Activated CD8-positive, alpha-beta T cell treated with anti-CD3 and anti-CD28 coated beads, Interleukin-2, amount 10 ng/mL, durations not matched to agents 7 days and 5 days (primary cell): Measurements from ENCODE around the gene GPD2. TPM values are rescaled to one million over a fixed set of nuclear protein-coding genes. Genes with fewer than 3 reads are reported as not detected.
A peak's percentile ranks its signal among the peaks of the same experiment; 100 is the strongest.

Experiments
- ATAC-seq: fragments of 150-1000 bp; cut with Tn5 transposase; one replicate; pipeline ENCODE4 v1.10.0; 2021; ENCODE audit warnings: moderate library complexity
- CTCF ChIA-PET: fragments of 350-600 bp; sonication (Branson Sonifier 250); formaldehyde crosslinking; loops from one replicate; lab custom pipeline; 2021; ENCODE audit warnings: antibody characterized with exemption; lab: Charles Lee
- POLR2A ChIA-PET: fragments of 350-600 bp; sonication (Branson Sonifier 250); formaldehyde crosslinking; loops from one replicate; lab custom pipeline; 2021; ENCODE audit warnings: antibody characterized with exemption; lab: Charles Lee
- DNase-seq: peaks from one replicate; pipeline ENCODE4 v3.0.0-alpha.2; 2020
- H3K27ac Mint-ChIP-seq: one replicate; pipeline ENCODE4 v1.8.0; 2021; ENCODE audit warnings: mild to moderate bottlenecking, mixed read lengths
- H3K27me3 Mint-ChIP-seq: one replicate; pipeline ENCODE4 v1.8.0; 2021; ENCODE audit warnings: low read depth, mixed read lengths
- H3K36me3 Mint-ChIP-seq: one replicate; pipeline ENCODE4 v1.8.0; 2021; ENCODE audit warnings: low read depth, mixed read lengths
- H3K4me1 Mint-ChIP-seq: one replicate; pipeline ENCODE4 v1.8.0; 2021; ENCODE audit warnings: low read depth, mixed read lengths
- H3K4me3 Mint-ChIP-seq: one replicate; pipeline ENCODE4 v1.8.0; 2021; ENCODE audit warnings: mild to moderate bottlenecking, mixed read lengths
- H3K9me3 Mint-ChIP-seq: one replicate; pipeline ENCODE4 v1.8.0; 2022; ENCODE audit warnings: mixed read lengths; ENCODE audit not compliant: insufficient read depth
- total RNA-seq, 2 experiments: library from RNA; stranded (reverse); gene quantifications; one replicate each; pipeline ENCODE4 v1.2.3, GENCODE V29; 2021

The GPD2 gene
- total RNA-seq, 2 experiments from 2014 or later = 13.6 to 14.7 TPM

GRCh38 chr2:156411835-156412234, 24.3 kb upstream of the GPD2 start:
- no peak overlapping the region for H3K4me3 Mint-ChIP-seq
- H3K27me3 Mint-ChIP-seq = peaks cover 12% of the 10 kb centered on the region
- H3K27ac Mint-ChIP-seq = no peak overlapping the region
- DNase-seq = no peak
- H3K9me3 Mint-ChIP-seq = no peaks in the 10 kb centered on the region
- CTCF ChIA-PET = no interaction called here
- POLR2A ChIA-PET = no interaction called here
- no peaks in the 10 kb centered on the region for H3K36me3 Mint-ChIP-seq
- no peaks in the 10 kb centered on the region for H3K4me1 Mint-ChIP-seq
- no peak for ATAC-seq

GRCh38 chr2:156421851-156422250, 14.3 kb upstream of the GPD2 start:
- Mint-ChIP-seq H3K27me3 (peaks cover 12% of the 10 kb centered on the region), H3K36me3 (no peaks in the 10 kb centered on the region), H3K4me3 (no peak overlapping the region), H3K4me1 (no peaks in the 10 kb centered on the region), H3K27ac (no peak overlapping the region), H3K9me3 (peaks cover 8% of the 10 kb centered on the region)
- no peak for ATAC-seq
- ChIA-PET POLR2A (no interaction called here), CTCF (no interaction called here)
- DNase-seq = no peak

GRCh38 chr2:156423674-156424282, 12.4 kb upstream of the GPD2 start:
- ChIA-PET POLR2A (no interaction called here), CTCF (interaction anchor here (1.6 kb wide), 1 partner anchor 159 kb away, joined by 4 read pairs; no protein-coding TSS in a partner anchor)
- DNase-seq = no peak
- no peak overlapping the region for H3K4me3 Mint-ChIP-seq
- H3K36me3 Mint-ChIP-seq = no peaks in the 10 kb centered on the region
- peaks cover 9% of the 10 kb centered on the region for H3K27me3 Mint-ChIP-seq
- H3K27ac Mint-ChIP-seq = no peak overlapping the region
- H3K4me1 Mint-ChIP-seq = no peaks in the 10 kb centered on the region
- no peak for ATAC-seq
- peaks cover 8% of the 10 kb centered on the region for H3K9me3 Mint-ChIP-seq

- Mint-ChIP-seq H3K4me3 (no peak overlapping the region), H3K27ac (no peak overlapping the region), H3K36me3 (no peaks in the 10 kb centered on the region), H3K27me3 (peaks cover 3% of the 10 kb centered on the region), H3K9me3 (no peaks in the 10 kb centered on the region), H3K4me1 (peaks cover 16% of the 10 kb centered on the region)
- POLR2A ChIA-PET = no interaction called here
- CTCF ChIA-PET = interaction anchor here (1.2 kb wide), 1 partner anchor 92 kb away, joined by 3 read pairs; no protein-coding TSS in a partner anchor
- DNase-seq (no peak), ATAC-seq (no peak)
Observed at GRCh38 chr2:156427074-156427473, 9.1 kb upstream of the GPD2 start.

- Mint-ChIP-seq H3K27ac (no peak overlapping the region), H3K4me1 (peaks cover 18% of the 10 kb centered on the region), H3K4me3 (no peak overlapping the region), H3K27me3 (peaks cover 2% of the 10 kb centered on the region), H3K36me3 (no peaks in the 10 kb centered on the region), H3K9me3 (no peaks in the 10 kb centered on the region)
- POLR2A ChIA-PET = no interaction called here
- CTCF ChIA-PET = interaction anchor here (0.9 to 1.8 kb wide), 2 partner anchors 23 to 94 kb away, joined by 3 to 5 read pairs; no protein-coding TSS in a partner anchor
- no peak for DNase-seq
- no peak for ATAC-seq
Observed at GRCh38 chr2:156429211-156429610, 7.0 kb upstream of the GPD2 start.

GRCh38 chr2:156430236-156430979, 5.8 kb upstream of the GPD2 start:
- Mint-ChIP-seq H3K4me1 (peaks cover 18% of the 10 kb centered on the region), H3K4me3 (no peak overlapping the region), H3K27ac (no peak overlapping the region), H3K9me3 (no peaks in the 10 kb centered on the region), H3K27me3 (no peaks in the 10 kb centered on the region), H3K36me3 (no peaks in the 10 kb centered on the region)
- DNase-seq (no peak), ATAC-seq (no peak)
- CTCF ChIA-PET = interaction anchor here (1.3 to 1.8 kb wide), 3 partner anchors 8 to 96 kb away, joined by 4 to 5 read pairs (median 5); no protein-coding TSS in a partner anchor
- POLR2A ChIA-PET = no interaction called here

GRCh38 chr2:156430980-156431358, 5.2 kb upstream of the GPD2 start:
- ATAC-seq (no peak), DNase-seq (no peak)
- ChIA-PET CTCF (interaction anchor here (1.3 to 1.4 kb wide), 2 partner anchors 8 to 96 kb away, joined by 4 to 5 read pairs; no protein-coding TSS in a partner anchor), POLR2A (no interaction called here)
- peaks cover 18% of the 10 kb centered on the region for H3K4me1 Mint-ChIP-seq
- no peak overlapping the region for H3K4me3 Mint-ChIP-seq
- H3K27ac Mint-ChIP-seq = no peak overlapping the region
- no peaks in the 10 kb centered on the region for H3K27me3 Mint-ChIP-seq
- no peaks in the 10 kb centered on the region for H3K9me3 Mint-ChIP-seq
- H3K36me3 Mint-ChIP-seq = no peaks in the 10 kb centered on the region

GRCh38 chr2:156434461-156435291, 1.5 kb upstream of the GPD2 start:
- ChIA-PET CTCF (no interaction called here), POLR2A (interaction anchor here (0.9 to 1.2 kb wide), 2 partner anchors 91 to 94 kb away, joined by 4 to 5 read pairs; no protein-coding TSS in a partner anchor)
- H3K4me1 Mint-ChIP-seq = peaks cover 43% of the 10 kb centered on the region
- H3K27ac Mint-ChIP-seq = no peak overlapping the region
- no peaks in the 10 kb centered on the region for H3K27me3 Mint-ChIP-seq
- no peak for ATAC-seq
- peak; percentile 25 for DNase-seq
- peak overlapping the region; percentile 42 for H3K4me3 Mint-ChIP-seq
- no peaks in the 10 kb centered on the region for H3K9me3 Mint-ChIP-seq
- H3K36me3 Mint-ChIP-seq = peaks cover 8% of the 10 kb centered on the region

GRCh38 chr2:156435396-156435717, 822 bp upstream of the GPD2 start:
- peak overlapping the region; percentile 43 for H3K27ac Mint-ChIP-seq

GRCh38 chr2:156436497-156437085, 412 bp downstream of the GPD2 start:
- H3K4me1 Mint-ChIP-seq = peaks cover 30% of the 10 kb centered on the region
- H3K36me3 Mint-ChIP-seq = peaks cover 17% of the 10 kb centered on the region
- POLR2A ChIA-PET = interaction anchor here (0.6 to 2.0 kb wide), 4 partner anchors 36 to 106 kb away, joined by 3 to 5 read pairs (median 4); no protein-coding TSS in a partner anchor
- peak overlapping the region; percentile 88 for H3K27ac Mint-ChIP-seq
- peak overlapping the region; percentile 88 for H3K4me3 Mint-ChIP-seq
- peak; percentile 44 for DNase-seq
- CTCF ChIA-PET = interaction anchor here (0.8 to 1.6 kb wide), 3 partner anchors 37 to 152 kb away, joined by 3 to 12 read pairs (median 6); no protein-coding TSS in a partner anchor
- peak; percentile 49 for ATAC-seq
- no peaks in the 10 kb centered on the region for H3K9me3 Mint-ChIP-seq
- no peaks in the 10 kb centered on the region for H3K27me3 Mint-ChIP-seq

More at GRCh38 chr2:156435396-156435717, 822 bp upstream of the GPD2 start:
- Mint-ChIP-seq H3K9me3 (no peaks in the 10 kb centered on the region), H3K4me1 (peaks cover 42% of the 10 kb centered on the region), H3K4me3 (peak overlapping the region; percentile 88), H3K36me3 (peaks cover 12% of the 10 kb centered on the region), H3K27me3 (no peaks in the 10 kb centered on the region)
- ChIA-PET CTCF (no interaction called here), POLR2A (interaction anchor here (0.6 to 2.0 kb wide), 4 partner anchors 34 to 94 kb away, joined by 3 to 5 read pairs (median 4); no protein-coding TSS in a partner anchor)
- no peak for ATAC-seq
- no peak for DNase-seq
